Rectal smooth muscle tissue (tissue), 1 donor: ENCODE results near the gene HPD.
"Not testable (repeated sequence)": the region's sequence is repeated elsewhere in the genome, so short reads cannot be mapped to it uniquely, and the experiment has no call there.

Experiments used
- H3K27ac ChIP-seq: one replicate; pipeline ENCODE4 v1.7.0; 2013; ENCODE audit warnings: low read depth, low read length, inconsistent platforms
- H3K27me3 ChIP-seq: one replicate; pipeline ENCODE4 v1.7.0; 2013; ENCODE audit warnings: low read length; ENCODE audit not compliant: control insufficient read depth, insufficient read depth
- H3K36me3 ChIP-seq: one replicate; pipeline ENCODE4 v1.7.0; 2013; ENCODE audit warnings: low read length; ENCODE audit not compliant: control insufficient read depth, insufficient read depth
- H3K4me1 ChIP-seq: one replicate; pipeline ENCODE4 v1.7.0; 2013; ENCODE audit warnings: low read length; ENCODE audit not compliant: control insufficient read depth, insufficient read depth
- H3K4me3 ChIP-seq: one replicate; pipeline ENCODE4 v1.7.0; 2013; ENCODE audit warnings: low read length
- H3K9ac ChIP-seq: one replicate; pipeline ENCODE4 v1.7.0; 2013; ENCODE audit warnings: low read length

HPD gene

DNA sequence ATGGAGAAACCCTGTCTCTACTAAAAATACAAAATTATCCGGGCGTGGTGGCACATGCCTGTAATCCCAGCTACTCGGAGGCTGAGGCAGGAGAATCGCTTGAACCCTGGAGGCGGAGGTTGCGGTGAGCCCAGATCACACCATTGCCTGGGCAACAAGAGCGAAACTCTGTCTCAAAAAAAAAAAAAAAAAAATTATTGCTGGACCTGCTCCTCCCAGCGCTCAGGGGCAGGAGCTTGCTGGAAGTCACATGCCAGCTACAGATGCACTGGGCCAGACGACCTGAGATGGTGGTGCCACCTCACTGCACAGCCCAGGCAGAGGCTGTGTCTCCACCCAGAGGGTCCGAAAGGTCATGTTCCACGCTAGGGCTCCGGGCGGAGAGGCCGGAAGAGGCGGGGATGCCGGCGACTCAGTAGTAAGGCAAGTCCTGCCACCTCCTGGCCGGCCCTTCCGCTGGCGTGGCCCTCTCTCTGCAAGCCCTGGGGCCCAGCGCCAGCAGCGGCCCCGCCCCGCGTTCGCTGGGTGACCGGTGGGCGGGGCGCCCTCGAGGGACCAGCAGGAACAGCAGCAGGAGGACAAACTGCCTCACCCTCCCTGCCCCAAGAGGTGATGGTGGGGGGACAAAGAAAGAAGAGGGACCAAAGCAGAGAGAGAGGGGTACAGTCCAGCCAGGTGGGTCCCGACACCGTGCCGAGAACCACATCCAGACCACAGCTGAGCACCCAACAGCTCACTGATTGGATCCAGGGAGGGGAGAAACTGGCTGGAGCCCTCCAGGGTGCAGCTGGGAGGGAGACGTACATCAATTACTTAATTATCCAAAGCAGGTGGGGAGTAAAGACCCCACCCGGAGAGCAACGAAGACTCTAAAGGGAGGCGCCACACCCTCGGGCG is 61.6 kb downstream of the HPD start:
- Histone ChIP-seq H3K9ac (no peak overlapping the region), H3K36me3 (peaks cover 3% of the 10 kb centered on the region), H3K4me1 (peaks cover 45% of the 10 kb centered on the region), H3K27ac (peak overlapping the region; percentile 98), H3K27me3 (no peaks in the 10 kb centered on the region), H3K4me3 (peak overlapping the region; percentile 92)

DNA sequence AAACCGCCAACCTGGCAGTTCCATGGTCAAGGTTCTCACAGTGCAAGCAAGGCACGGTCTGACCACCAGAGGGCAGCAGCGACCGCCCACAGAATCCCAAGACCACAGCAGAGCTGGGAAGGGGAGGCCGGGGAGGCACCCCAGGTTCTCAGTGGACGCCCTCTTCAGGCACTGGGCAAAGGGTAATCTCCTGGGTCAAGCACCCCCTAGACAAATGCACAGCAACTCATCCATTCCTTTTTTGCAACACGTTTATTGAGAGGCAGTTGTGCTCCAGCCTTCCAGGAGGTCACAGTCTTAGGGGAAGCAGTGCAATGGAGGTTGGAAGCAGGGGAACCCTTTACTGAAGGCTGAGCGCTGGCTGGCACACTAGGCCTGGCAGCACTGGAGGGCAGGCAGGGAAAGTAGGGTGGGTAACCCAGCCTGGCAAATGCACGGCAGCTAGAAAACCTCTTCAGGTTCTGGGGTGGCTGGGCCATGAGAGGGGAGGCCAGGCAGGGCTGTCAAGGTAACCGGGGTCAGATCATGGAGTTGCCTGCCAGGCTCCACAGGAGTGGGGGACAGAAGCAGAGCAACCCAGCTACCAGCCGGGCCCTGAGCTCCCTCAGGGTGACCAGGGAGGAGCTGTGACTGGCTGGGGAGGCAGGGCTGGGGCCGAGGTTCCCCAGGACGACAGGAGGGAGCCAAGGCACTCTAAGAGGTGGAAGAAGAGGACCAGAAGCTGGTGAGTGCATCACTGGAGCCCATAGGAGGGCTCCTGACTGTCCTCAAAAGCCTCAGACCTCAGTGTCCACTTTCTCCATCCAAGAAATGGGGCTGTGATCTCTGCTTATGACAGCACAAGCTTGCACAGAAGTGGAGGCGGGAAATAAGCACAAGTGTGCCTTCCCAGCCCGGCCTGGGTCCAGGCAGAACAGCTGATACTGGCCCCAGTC is 63.4 kb downstream of the HPD start:
- Histone ChIP-seq H3K27ac (peak overlapping the region; percentile 27), H3K27me3 (no peaks in the 10 kb centered on the region), H3K9ac (no peak overlapping the region), H3K4me1 (peaks cover 42% of the 10 kb centered on the region), H3K4me3 (peak overlapping the region; percentile 3), H3K36me3 (peaks cover 5% of the 10 kb centered on the region)

DNA sequence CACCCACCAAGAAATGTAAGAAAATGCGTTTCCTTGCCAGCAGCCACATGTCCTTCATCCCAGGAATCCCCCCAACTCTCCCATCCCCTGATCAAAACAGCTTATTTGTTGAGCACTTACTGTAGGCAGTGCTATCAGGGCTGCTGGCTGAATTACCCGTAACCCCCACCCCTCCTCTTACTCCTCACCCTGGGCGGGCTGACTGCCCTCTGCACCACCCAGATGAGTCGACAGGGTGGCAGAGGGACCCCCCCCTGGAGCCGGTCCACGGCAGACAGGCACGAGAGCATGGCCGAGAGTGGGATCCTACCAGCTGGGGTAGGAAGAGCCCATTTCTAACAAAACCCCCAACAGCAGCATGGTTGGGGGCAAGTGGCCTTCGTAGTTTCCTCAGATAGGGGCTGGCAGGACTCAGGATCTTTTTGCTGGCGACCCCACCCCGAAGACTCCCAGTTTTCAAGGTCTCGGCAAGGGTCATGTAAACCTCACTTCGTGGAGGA is 64.1 kb downstream of the HPD start:
- peaks cover 5% of the 10 kb centered on the region for H3K36me3 ChIP-seq
- H3K4me1 ChIP-seq, result peaks cover 42% of the 10 kb centered on the region
- peak overlapping the region; percentile 54 for H3K27ac ChIP-seq
- H3K27me3 ChIP-seq, result no peaks in the 10 kb centered on the region
- H3K4me3 ChIP-seq, result peak overlapping the region; percentile 3
- peak overlapping the region; percentile 19 for H3K9ac ChIP-seq

DNA sequence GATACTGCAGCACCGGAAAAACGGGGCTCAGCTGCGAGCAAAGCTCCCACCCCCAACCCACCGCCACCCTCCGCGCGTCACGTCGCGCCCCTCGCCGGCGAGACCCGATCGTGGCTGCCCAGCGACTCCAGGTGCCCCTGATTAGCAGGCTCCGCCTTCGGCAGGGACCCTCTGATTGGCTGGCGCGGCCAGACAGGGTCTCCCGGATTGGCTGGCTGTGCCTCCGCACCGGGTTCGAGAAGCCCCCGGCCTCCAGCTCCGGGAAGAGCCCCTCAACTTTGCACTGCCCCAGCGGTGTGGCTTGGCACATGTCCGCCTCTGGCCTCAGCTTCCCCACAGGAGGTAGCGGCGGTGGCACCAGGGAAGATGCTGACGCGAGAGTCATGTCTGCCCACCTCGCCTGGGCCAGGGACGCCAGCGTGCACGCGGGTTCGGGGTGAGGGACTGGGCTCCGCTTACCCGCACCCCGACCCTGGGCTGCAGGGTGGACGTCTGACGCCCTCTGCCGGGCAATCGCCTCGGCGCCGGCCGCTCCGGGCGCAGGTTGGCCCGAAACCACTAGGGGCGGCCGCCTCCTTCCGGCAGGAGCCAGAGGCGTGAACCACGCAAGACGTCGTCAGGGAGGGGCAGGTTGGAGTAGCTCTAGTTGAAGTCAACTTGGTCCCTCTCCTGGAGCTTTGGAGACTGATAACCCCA is 64.7 kb downstream of the HPD start:
- Histone ChIP-seq H3K27ac (peak overlapping the region; percentile 54), H3K9ac (peak overlapping the region; percentile 6), H3K36me3 (peaks cover 5% of the 10 kb centered on the region), H3K27me3 (no peaks in the 10 kb centered on the region), H3K4me1 (peaks cover 38% of the 10 kb centered on the region), H3K4me3 (peak overlapping the region; percentile 51)

- H3K36me3 ChIP-seq, result peaks cover 5% of the 10 kb centered on the region
- H3K9ac ChIP-seq, result peak within 1 kb of the TSS; percentile 39
- peaks cover 33% of the 10 kb centered on the region for H3K4me1 ChIP-seq
- peak within 1 kb of the TSS; percentile 54 for H3K27ac ChIP-seq
- H3K4me3 ChIP-seq, result peak within 1 kb of the TSS; percentile 51
- H3K27me3 ChIP-seq, result no peaks in the 10 kb centered on the region
Measured at GRCh38 chr12:121793440-121793837, 65.2 kb downstream of the HPD start, which contains the start of gene RHOF. TSS of gene RHOF (minus strand) at chr12:121793688. CDS start at chr12:121793633, 55 bp downstream.

GRCh38 chr12:121792607-121793439 is 65.8 kb downstream of the HPD start:
- peaks cover 27% of the 10 kb centered on the region for H3K4me1 ChIP-seq
- no peaks in the 10 kb centered on the region for H3K27me3 ChIP-seq
- peak overlapping the region; percentile 51 for H3K4me3 ChIP-seq
- peak overlapping the region; percentile 39 for H3K9ac ChIP-seq
- H3K36me3 ChIP-seq, result peaks cover 5% of the 10 kb centered on the region
- peak overlapping the region; percentile 31 for H3K27ac ChIP-seq

DNA sequence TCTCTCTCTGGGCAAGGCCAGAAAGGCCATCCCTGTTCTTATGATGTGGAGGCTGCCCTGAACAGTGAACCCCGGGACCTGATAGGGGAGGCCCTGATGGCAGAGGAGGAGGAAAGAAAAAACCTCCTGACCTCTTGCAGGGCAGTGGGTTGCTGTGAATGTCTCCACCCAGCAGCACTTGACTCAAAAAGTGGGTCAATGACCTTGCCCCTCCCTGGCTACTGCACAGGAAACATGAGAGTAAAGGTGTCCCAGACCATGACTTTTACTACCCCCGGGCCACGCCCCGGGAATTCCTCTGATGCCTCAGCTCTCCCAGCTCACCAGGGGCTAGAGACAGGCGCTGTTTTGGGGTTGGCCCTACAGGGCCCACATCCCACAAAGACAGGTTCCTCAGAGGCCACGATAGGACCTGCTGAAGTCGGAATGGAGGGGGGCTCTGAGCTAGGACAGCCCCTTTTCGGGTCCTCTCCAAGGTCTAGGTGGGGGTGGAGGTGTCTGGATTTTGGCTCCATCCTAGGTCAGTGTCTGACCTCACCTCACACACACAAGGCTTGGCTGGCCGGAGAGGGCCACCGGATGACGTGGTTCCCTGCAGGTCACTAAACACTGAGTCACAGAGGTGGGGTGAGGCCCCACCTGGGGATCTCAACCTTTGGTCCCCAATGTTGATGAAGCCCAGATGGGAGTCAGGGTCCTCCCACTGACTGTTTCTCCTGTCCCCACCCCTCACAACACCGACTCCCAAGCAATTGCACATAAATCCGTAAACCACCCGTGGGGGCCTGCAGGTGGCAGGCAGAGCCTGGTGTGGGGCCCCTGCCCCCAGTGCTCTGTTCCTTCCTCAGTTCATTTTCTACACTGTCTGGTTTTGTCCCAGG is 66.7 kb downstream of the HPD start:
- H3K4me3 ChIP-seq, result peak overlapping the region; percentile 51
- H3K36me3 ChIP-seq, result peaks cover 5% of the 10 kb centered on the region
- no peak overlapping the region for H3K27ac ChIP-seq
- H3K27me3 ChIP-seq, result no peaks in the 10 kb centered on the region
- no peak overlapping the region for H3K9ac ChIP-seq
- H3K4me1 ChIP-seq, result peaks cover 21% of the 10 kb centered on the region

- H3K4me1 ChIP-seq, result peaks cover 13% of the 10 kb centered on the region
- H3K9ac ChIP-seq, H3K27ac ChIP-seq, H3K4me3 ChIP-seq, H3K27me3 ChIP-seq, H3K36me3 ChIP-seq: not testable (repeated sequence)
Measured at GRCh38 chr12:121790785-121791184, 67.9 kb downstream of the HPD start.

- no peaks in the 10 kb centered on the region for H3K27me3 ChIP-seq
- peak overlapping the region; percentile 37 for H3K4me3 ChIP-seq
- H3K9ac ChIP-seq, result no peak overlapping the region
- peaks cover 6% of the 10 kb centered on the region for H3K4me1 ChIP-seq
- no peak overlapping the region for H3K27ac ChIP-seq
- H3K36me3 ChIP-seq, result peaks cover 3% of the 10 kb centered on the region
Measured at GRCh38 chr12:121789800-121790728, 68.6 kb downstream of the HPD start.
